ENCODE measurements around the gene CDH13. TPM values are rescaled to one million over a fixed set of nuclear protein-coding genes. Genes with fewer than 3 reads are reported as not detected.

The CDH13 gene
- total and polyA plus RNA-seq, 8 donors, result 0.12 to 21.4 (median 1.7) TPM; not detected in 1

DNA sequence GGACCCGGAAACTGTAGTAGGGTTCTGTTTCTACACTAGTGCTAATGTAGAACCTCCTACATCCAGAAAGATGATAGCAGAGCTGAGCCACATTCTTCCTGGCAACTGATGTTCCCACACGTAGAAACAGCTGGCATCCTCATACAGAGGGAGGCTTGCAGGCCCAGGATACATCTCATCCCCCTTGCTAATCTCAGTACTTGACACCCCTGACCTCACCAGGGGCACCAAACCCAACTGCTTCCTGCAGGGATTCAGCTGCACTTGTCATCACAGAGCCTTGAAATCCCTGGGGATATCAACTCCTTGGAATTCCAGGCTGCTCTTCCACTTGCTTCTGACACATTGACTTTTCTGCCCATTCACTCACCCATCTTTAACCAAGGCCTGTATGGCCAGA lies 1105.8 kb downstream of the CDH13 start:
- Histone ChIP-seq H3K27me3 (no peaks in the 10 kb centered on the region), H3K36me3 (no peaks in the 10 kb centered on the region), H3K4me1 (no peaks in the 10 kb centered on the region), H3K4me3 (no peak overlapping the region), H3K9me3 (peaks cover 0 to 16% (median 9%) of the 10 kb centered on the region in 4 donors), H3K27ac (no peak overlapping the region)
- 67 to 83% (median 79%) methylated on average over 2 of the region's 2 CpGs for WGBS, 5 donors
- DNase-seq, result no peak
- TF ChIP-seq POLR2A (IDR thresholded peaks at IDR 0.05), result no peak
- TF ChIP-seq, protein P1, sequence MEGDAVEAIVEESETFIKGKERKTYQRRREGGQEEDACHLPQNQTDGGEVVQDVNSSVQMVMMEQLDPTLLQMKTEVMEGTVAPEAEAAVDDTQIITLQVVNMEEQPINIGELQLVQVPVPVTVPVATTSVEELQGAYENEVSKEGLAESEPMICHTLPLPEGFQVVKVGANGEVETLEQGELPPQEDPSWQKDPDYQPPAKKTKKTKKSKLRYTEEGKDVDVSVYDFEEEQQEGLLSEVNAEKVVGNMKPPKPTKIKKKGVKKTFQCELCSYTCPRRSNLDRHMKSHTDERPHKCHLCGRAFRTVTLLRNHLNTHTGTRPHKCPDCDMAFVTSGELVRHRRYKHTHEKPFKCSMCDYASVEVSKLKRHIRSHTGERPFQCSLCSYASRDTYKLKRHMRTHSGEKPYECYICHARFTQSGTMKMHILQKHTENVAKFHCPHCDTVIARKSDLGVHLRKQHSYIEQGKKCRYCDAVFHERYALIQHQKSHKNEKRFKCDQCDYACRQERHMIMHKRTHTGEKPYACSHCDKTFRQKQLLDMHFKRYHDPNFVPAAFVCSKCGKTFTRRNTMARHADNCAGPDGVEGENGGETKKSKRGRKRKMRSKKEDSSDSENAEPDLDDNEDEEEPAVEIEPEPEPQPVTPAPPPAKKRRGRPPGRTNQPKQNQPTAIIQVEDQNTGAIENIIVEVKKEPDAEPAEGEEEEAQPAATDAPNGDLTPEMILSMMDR (IDR thresholded peaks at IDR 0.05), result no peak
- no peak for TF ChIP-seq EP300 (IDR thresholded peaks at IDR 0.05)
- TF ChIP-seq POLR2AphosphoS5 (IDR thresholded peaks at IDR 0.05), result no peak
- intact Hi-C loops (cut with DNase I; ENCODE audit: low total_unique reads), result no loop called here

- intact Hi-C loops (cut with DNase I; ENCODE audit: low total_unique reads), result no loop called here
- no peak for TF ChIP-seq POLR2AphosphoS5 (IDR thresholded peaks at IDR 0.05)
- Histone ChIP-seq H3K4me3 (no peak overlapping the region), H3K36me3 (no peaks in the 10 kb centered on the region), H3K27me3 (no peaks in the 10 kb centered on the region), H3K9me3 (peaks cover 0 to 16% (median 9%) of the 10 kb centered on the region in 4 donors), H3K4me1 (no peaks in the 10 kb centered on the region), H3K27ac (no peak overlapping the region)
- WGBS, 5 donors, result 66 to 84% (median 74%) methylated on average over 9 of the region's 9 CpGs
- peak in 1 of 2 donors; percentile 19 for DNase-seq
These were observed 1106.5 kb downstream of the CDH13 start for GRCh38 chr16:83733301-83733700.

DNA sequence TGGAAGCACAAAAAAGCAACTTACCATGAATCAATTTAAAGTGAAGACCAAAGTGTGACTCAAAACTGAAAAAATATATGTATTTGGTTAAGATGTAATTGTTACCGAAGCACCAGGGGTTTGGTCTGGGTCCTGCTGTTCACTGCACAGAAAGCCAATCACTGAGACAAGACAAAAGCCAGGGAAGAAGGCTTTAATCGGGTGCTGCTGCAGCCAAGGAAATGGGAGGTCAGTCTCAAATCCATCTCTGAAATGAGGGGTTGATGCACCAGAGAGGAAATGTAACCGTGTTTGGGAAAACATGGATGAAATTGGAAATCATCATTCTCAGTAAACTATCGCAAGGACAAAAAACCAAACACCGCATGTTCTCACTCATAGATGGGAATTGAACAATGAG lies 1107.4 kb downstream of the CDH13 start:
- no peak for TF ChIP-seq POLR2A (IDR thresholded peaks at IDR 0.05)
- TF ChIP-seq POLR2AphosphoS5 (IDR thresholded peaks at IDR 0.05), result no peak
- TF ChIP-seq EP300 (IDR thresholded peaks at IDR 0.05), result no peak
- TF ChIP-seq, protein P1 (IDR thresholded peaks at IDR 0.05), result no peak
- Histone ChIP-seq H3K27me3 (no peaks in the 10 kb centered on the region), H3K36me3 (no peaks in the 10 kb centered on the region), H3K9me3 (peaks cover 0 to 13% (median 9%) of the 10 kb centered on the region in 4 donors), H3K27ac (no peak overlapping the region), H3K4me3 (no peak overlapping the region), H3K4me1 (no peaks in the 10 kb centered on the region)
- intact Hi-C loops (cut with DNase I; ENCODE audit: low total_unique reads), result no loop called here
- DNase-seq, result no peak
- 75 to 97% (median 79%) methylated on average over 5 of the region's 5 CpGs for WGBS, 5 donors

DNA sequence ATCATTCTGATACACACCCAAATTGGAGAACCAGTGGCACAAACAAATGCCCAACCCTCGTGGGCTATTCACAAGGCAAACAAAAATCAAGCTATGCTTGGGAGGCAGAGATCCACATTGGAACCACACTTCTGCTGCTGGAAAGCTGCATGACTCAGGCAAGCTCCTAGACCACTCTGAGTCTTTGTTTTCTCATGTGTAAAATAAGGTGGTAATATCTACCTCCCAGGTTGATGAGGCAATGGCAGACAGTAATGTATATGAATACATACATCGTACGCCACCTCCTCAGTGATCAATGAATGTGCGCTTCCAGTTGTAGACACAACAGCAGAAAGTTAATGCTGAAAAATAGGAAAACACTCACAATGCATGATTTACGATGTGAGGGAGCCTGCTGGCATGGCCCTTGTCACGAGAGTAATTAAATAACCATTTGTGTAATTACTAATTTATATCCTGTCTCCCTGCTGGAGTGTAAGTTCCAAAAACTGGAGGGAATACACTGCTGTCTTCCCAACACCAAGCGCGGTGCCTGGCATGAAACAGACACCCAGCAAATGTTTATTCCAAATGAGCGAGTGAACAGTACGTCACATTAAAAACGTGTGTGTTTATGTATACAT lies 1111.1 kb downstream of the CDH13 start:
- DNase-seq, result no peak
- intact Hi-C loops (cut with DNase I; ENCODE audit: low total_unique reads), result no loop called here
- WGBS, 5 donors, result 61 to 80% (median 74%) methylated on average over 11 of the region's 11 CpGs
- no peaks in the 10 kb centered on the region for H3K27me3 ChIP-seq
- no peaks in the 10 kb centered on the region for H3K4me1 ChIP-seq
- H3K9me3 ChIP-seq, result peaks cover 0 to 13% (median 8%) of the 10 kb centered on the region in 4 donors
- TF ChIP-seq POLR2A (IDR thresholded peaks at IDR 0.05) (no peak), POLR2AphosphoS5 (IDR thresholded peaks at IDR 0.05) (no peak), EP300 (IDR thresholded peaks at IDR 0.05) (no peak)
- TF ChIP-seq, protein P1 (IDR thresholded peaks at IDR 0.05), result no peak
- no peak overlapping the region for H3K27ac ChIP-seq
- H3K4me3 ChIP-seq, result no peak overlapping the region
- no peaks in the 10 kb centered on the region for H3K36me3 ChIP-seq

GRCh38 chr16:83738923-83739503 lies 1112.2 kb downstream of the CDH13 start:
- H3K27ac ChIP-seq, result no peak overlapping the region
- intact Hi-C loops (cut with DNase I; ENCODE audit: low total_unique reads), result no loop called here
- H3K27me3 ChIP-seq, result no peaks in the 10 kb centered on the region
- H3K4me1 ChIP-seq, result no peaks in the 10 kb centered on the region
- H3K36me3 ChIP-seq, result no peaks in the 10 kb centered on the region
- H3K4me3 ChIP-seq, result no peak overlapping the region
- no peak for TF ChIP-seq POLR2AphosphoS5 (IDR thresholded peaks at IDR 0.05)
- TF ChIP-seq, protein P1 (IDR thresholded peaks at IDR 0.05), result no peak
- WGBS, 5 donors, result 65 to 79% (median 71%) methylated on average over 7 of the region's 7 CpGs
- DNase-seq, result no peak
- peaks cover 0 to 13% (median 3%) of the 10 kb centered on the region in 4 donors for H3K9me3 ChIP-seq
